Fibroblast of skin of abdomen (primary cell): ENCODE results near the gene FUCA1.

Source experiments
- DNase-seq: peaks from one replicate; pipeline ENCODE4 v3.0.0-alpha.2; 2013

The FUCA1 gene

DNA sequence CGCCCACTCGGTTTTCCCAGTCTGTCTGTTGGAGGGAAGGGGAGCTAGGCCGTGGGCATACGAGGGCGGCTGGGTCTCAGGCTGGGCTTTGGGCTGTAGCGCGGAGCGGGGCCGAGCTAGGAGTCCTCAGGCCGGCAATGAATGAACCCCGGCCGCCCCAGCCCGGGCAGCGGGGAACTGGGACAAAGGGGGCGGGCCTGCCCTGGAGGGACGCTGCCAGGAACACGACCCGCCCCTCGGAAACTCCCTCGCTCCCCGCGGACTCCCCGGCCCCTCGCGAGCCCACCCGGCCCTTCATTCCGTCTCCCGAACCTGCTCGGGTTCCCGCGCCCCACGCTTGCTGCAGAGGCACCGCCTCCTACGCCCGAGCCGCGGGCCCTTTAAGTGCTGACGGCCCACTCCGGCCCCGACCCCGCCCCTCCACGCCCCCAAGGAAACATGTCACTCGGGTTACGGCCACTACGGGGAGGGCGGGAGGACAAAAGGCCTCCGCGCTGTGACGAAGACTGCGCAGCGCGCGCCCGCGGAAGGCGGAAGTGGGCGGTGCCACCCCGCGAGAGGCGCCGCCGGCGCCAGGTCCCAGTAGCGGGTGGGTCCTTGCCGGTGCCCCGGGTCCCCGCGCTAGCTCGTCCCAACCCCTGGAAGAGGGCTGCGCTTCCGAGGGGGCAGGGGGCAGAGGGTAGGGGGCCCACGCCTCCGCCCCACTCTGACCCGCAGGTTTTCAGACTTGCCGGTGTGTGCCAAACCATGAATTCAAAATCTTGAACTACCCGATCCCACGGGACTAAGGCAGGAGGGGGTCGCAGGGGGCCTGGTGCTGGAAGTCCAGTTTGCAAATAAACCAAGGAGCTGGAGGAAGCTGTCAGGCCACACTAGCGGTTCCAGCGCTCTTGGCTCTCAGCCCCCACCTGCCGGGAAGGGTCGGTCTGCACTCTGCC is 67.4 kb downstream of the FUCA1 start, which contains the start of gene GALE:
TSS of gene GALE (minus strand) at position 355 of the 938 bp plus-strand sequence. CDS start 1,747 bp downstream, outside the sequence.
- peak; percentile 94 for DNase-seq

DNA sequence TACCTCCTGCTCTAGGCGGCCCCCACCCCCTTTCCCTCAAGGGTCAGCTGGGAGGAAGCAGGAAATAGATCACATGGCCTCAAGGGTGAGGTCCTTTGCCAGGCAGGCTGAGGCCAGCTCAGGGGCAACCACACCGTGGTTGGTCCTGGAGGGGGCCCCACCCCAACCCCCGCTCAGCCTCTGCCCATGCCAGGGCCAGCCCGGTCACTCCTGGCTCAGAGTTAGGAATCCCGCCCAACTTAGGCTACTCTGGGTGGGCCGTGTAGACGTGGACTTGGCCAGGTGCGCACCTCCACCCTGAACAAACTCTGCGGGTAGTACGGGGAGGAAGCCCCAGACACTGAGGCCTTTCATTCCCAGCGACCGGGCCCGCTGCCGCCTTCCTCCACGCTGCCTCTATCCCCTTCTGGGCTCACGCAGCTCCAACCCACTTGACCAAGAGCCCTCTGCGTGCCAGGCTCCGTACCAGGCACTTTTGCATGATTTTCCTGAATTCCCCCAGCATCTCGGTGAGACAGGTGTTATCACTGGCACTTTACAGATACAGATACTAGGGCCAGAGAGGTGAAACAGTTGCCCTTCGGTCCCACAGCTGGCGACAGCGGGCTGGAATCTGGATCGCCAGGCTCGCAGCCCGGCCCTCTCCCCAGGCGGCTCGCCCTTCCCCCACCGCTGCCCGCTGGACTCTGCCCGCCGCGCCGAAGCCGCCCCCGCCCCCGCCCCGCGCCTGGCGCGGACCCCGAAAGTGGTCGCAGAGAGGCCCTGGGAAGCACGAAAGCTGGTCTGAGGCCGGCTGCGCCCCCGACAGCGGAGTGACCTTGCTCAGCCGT is 68.3 kb downstream of the FUCA1 start:
- no peak for DNase-seq

GRCh38 chr1:23799255-23799569 is 68.9 kb downstream of the FUCA1 start:
- DNase-seq, result no peak

- no peak for DNase-seq
Observed at GRCh38 chr1:23798662-23799142, 69.4 kb downstream of the FUCA1 start.

GRCh38 chr1:23797478-23798448 is 70.3 kb downstream of the FUCA1 start:
- DNase-seq, result no peak

DNA sequence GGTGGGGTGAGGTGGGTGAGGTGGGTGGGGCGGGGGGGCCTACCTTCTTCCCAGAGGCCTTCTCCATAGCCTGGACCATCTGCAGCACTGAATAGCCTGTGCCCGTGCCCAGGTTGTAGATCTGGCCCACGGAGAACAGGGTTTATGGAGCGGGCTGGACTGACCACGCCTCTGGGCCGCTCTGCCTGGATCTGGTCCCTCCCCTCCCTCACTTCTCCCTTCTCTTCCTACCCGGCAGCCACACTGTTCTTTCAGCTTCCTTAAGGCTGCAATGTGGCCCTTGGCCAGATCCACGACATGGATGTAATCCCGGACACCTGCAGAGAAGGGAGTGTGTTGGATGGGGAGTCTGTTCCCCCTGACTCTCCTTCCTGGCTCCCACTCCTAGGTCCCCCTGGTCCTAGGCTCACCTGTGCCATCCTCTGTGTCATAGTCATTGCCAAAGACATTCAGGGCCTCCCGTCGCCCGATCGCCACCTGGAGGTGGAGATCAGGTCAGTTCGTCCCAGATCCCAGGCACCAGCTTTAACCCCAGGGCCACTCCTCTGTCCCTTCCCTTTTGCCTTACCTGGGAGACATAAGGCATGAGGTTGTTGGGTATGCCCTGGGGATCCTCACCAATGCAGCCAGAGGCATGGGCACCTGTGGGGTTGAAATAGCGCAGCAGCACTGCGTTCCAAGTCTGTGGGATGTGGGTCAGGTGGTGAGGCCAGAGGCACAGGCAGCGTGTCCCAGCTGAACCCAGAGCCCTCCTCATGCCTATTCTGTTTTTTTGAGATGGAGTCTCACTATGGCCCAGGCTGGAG is 71.4 kb downstream of the FUCA1 start:
- no peak for DNase-seq

DNA sequence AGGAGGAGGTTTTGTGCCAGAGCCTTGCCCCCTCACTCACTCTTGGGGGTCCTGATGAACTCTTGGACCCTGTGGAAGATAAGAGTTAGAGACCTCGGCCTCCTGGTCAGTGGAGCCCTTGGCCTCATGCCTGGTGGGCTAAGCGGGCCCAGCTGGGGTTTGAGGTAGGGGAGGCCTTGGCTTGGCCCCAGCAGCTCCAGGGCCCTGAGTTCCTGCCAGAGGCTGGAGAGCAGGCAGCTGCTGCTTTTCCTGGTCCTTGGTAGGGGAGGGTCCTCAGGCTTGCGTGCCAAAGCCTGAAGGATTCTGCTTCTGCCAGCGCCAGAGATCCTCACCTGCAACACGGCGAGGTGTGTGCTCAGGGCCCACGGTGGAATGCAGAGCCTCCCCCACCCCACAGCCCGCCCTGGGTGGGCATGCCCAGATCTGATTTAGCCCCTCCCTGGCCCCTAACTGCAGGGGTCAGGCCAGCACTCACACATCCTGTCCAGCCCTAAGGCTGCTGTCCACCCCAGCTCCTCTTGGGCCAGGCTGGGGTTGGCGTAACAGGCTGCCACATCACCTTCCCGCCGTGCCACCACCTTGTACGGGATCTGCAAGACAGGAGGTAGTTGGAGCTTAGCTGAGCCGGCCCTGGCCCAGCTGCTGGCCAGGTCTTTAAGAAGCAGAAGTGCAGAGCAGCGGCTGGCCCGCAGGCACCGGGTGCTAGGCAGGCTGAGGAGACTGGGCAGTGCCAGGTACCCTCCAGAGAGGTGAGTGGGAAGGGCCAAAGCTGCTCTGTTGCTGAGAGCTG is 72.2 kb downstream of the FUCA1 start:
- DNase-seq, result no peak
